ENCODE results near the gene CXCL3. TPM values are rescaled to one million over a fixed set of nuclear protein-coding genes. Genes with fewer than 3 reads are reported as not detected.

Gene CXCL3
- total and polyA plus RNA-seq, 9 of the 15 experiments (the other 6 are each of a cell fraction or from before 2014, with no cell fraction given) = 2.3 to 8.9 (median 6.1) TPM

- no peak for TF ChIP-seq SLC30A9 (CRISPR knock-in tag; IDR thresholded peaks at IDR 0.05)
- no peak for TF ChIP-seq ZNF431 (CRISPR knock-in tag; IDR thresholded peaks at IDR 0.05)
- no peak for TF ChIP-seq ZNF518B (CRISPR knock-in tag; IDR thresholded peaks at IDR 0.05)
- no peak for TF ChIP-seq GABPB2 (CRISPR knock-in tag; conservative IDR thresholded peaks at IDR 0.05)
- TF ChIP-seq ZNF589 (CRISPR knock-in tag; IDR thresholded peaks at IDR 0.05; ENCODE audit: low read depth) = 0 out of 2 replicates have a peak, but pooled peaks have one; percentile 13
- TF ChIP-seq ZBTB11 (CRISPR knock-in tag; IDR thresholded peaks at IDR 0.05) = peak in 1 of 3 experiments; percentile 45; a peak in 1 of 6 replicates
- TF ChIP-seq ZNF507 (tag; conservative IDR thresholded peaks at IDR 0.05) = no peak
- no peak for TF ChIP-seq E2F4 (CRISPR knock-in tag; IDR thresholded peaks at IDR 0.05; ENCODE audit: low read depth)
- no peak for TF ChIP-seq ZSCAN29 (IDR thresholded peaks at IDR 0.05)
- no peak for TF ChIP-seq KAT2B (IDR thresholded peaks at IDR 0.05; ENCODE audit: low read depth, low read length)
- no peak for TF ChIP-seq EWSR1 (IDR thresholded peaks at IDR 0.05; ENCODE audit: borderline replicate concordance, low read depth, partially characterized antibody)
- no peak for TF ChIP-seq CBFA2T3 (IDR thresholded peaks at IDR 0.05)
- TF ChIP-seq KDM4B (IDR thresholded peaks at IDR 0.05; ENCODE audit: borderline replicate concordance in 2 of 2, low read depth in 1 of 2) = no peak
- TF ChIP-seq NFE2L1 (tag; IDR thresholded peaks at IDR 0.05; ENCODE audit: borderline replicate concordance, low read depth) = no peak
- TF ChIP-seq FOSL1 (tag; conservative IDR thresholded peaks at IDR 0.05) = no peak
- no peak for TF ChIP-seq ILK (tag; IDR thresholded peaks at IDR 0.05; ENCODE audit: borderline replicate concordance, low read depth)
Measured at GRCh38 chr4:74038425-74039314, at the start of gene CXCL3 (continued).

All from K562 (cell line).